ENCODE data around the gene NEURL3.

DNA sequence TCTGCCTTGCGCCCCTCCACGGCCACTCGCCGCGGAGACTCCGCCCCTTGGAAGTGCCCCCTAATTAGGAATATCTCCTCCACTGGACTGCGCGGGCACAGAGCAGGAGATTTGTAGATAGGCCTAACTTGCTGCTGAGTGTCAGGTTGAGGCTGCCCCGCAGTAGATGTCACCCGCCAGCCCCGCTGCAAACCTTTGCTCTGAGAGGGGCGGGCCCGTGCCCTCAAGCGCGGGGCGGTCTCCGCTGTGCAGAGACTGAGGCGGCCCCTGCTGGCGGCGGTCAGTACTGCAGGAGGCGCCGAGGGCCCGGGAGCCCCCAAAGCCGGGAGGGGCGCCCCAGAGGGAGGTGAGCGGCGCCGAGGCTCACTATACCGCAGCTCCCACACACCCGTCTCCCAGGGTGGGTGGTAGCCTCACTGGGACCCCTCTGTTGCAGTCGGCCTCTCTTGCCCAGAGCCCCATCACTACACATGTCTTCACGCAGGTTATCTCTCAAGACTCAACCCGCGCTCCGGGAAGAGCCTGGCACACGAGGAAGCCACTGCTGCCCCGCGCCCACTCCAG, 2.9 kb upstream of the NEURL3 start:
- TF ChIP-seq, protein P1, sequence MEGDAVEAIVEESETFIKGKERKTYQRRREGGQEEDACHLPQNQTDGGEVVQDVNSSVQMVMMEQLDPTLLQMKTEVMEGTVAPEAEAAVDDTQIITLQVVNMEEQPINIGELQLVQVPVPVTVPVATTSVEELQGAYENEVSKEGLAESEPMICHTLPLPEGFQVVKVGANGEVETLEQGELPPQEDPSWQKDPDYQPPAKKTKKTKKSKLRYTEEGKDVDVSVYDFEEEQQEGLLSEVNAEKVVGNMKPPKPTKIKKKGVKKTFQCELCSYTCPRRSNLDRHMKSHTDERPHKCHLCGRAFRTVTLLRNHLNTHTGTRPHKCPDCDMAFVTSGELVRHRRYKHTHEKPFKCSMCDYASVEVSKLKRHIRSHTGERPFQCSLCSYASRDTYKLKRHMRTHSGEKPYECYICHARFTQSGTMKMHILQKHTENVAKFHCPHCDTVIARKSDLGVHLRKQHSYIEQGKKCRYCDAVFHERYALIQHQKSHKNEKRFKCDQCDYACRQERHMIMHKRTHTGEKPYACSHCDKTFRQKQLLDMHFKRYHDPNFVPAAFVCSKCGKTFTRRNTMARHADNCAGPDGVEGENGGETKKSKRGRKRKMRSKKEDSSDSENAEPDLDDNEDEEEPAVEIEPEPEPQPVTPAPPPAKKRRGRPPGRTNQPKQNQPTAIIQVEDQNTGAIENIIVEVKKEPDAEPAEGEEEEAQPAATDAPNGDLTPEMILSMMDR (conservative IDR thresholded peaks at IDR 0.05; ENCODE audit: low read length) = peak; percentile 83
- TF ChIP-seq EZH2phosphoT487 (IDR thresholded peaks at IDR 0.05; ENCODE audit: borderline replicate concordance) = no peak
